ENCODE data around the gene MEGF11.

MEGF11 gene

DNA sequence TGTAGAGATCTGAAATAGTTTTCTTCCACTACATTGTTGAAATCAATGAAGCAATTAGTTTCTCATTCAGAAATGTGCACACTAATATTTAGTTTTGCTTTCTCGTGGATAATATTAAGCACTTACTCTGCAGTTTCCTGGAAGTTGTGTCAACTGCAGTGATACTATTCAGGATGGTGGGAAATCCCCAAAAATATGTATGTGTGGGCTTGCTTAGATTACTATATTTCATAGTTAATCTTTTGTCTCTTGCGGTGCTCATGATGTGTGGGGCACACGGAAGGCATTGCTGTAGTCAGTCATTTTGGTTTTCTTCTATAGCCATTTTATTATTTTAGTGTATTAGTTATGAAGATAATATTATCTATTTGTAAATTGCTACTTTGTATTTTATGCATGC is 364.6 kb downstream of the MEGF11 start:
- DNase-seq (ENCODE audit: low spot score), result no peak
- Histone ChIP-seq H3K4me3 (ENCODE audit: severe bottlenecking) (no peak overlapping the region), H3K27ac (ENCODE audit: poor library complexity, severe bottlenecking) (no peak overlapping the region), H3K27me3 (ENCODE audit: insufficient read depth, poor library complexity, severe bottlenecking) (no peaks in the 10 kb centered on the region), H3K9me3 (ENCODE audit: severe bottlenecking) (no peaks in the 10 kb centered on the region), H3K36me3 (ENCODE audit: low read depth) (peaks cover 79% of the 10 kb centered on the region), H3K4me1 (ENCODE audit: insufficient read depth, poor library complexity, severe bottlenecking) (no peaks in the 10 kb centered on the region)
- TF ChIP-seq CTCF (IDR thresholded peaks at IDR 0.05; ENCODE audit: poor library complexity, severe bottlenecking), result no peak
- ATAC-seq (ENCODE audit: low read depth), result no peak

- no peak for DNase-seq (ENCODE audit: low spot score)
- no peaks in the 10 kb centered on the region for H3K9me3 ChIP-seq (ENCODE audit: severe bottlenecking)
- H3K27ac ChIP-seq (ENCODE audit: poor library complexity, severe bottlenecking), result no peak overlapping the region
- no peaks in the 10 kb centered on the region for H3K27me3 ChIP-seq (ENCODE audit: insufficient read depth, poor library complexity, severe bottlenecking)
- no peak for TF ChIP-seq CTCF (IDR thresholded peaks at IDR 0.05; ENCODE audit: poor library complexity, severe bottlenecking)
- ATAC-seq (ENCODE audit: low read depth), result no peak
- H3K4me1 ChIP-seq (ENCODE audit: insufficient read depth, poor library complexity, severe bottlenecking), result no peaks in the 10 kb centered on the region
- no peak overlapping the region for H3K4me3 ChIP-seq (ENCODE audit: severe bottlenecking)
- H3K36me3 ChIP-seq (ENCODE audit: low read depth), result peaks cover 88% of the 10 kb centered on the region
Measured at GRCh38 chr15:65887565-65887964, 366.0 kb downstream of the MEGF11 start.

- peaks cover 87% of the 10 kb centered on the region for H3K36me3 ChIP-seq (ENCODE audit: low read depth)
Measured at GRCh38 chr15:65885668-65886218, 367.8 kb downstream of the MEGF11 start.

GRCh38 chr15:65884511-65884910 is 369.0 kb downstream of the MEGF11 start:
- peaks cover 90% of the 10 kb centered on the region for H3K36me3 ChIP-seq (ENCODE audit: low read depth)
- H3K4me1 ChIP-seq (ENCODE audit: insufficient read depth, poor library complexity, severe bottlenecking), result no peaks in the 10 kb centered on the region
- no peak overlapping the region for H3K4me3 ChIP-seq (ENCODE audit: severe bottlenecking)
- no peak overlapping the region for H3K27ac ChIP-seq (ENCODE audit: poor library complexity, severe bottlenecking)
- no peak for TF ChIP-seq CTCF (IDR thresholded peaks at IDR 0.05; ENCODE audit: poor library complexity, severe bottlenecking)
- ATAC-seq (ENCODE audit: low read depth), result no peak
- no peaks in the 10 kb centered on the region for H3K9me3 ChIP-seq (ENCODE audit: severe bottlenecking)
- no peaks in the 10 kb centered on the region for H3K27me3 ChIP-seq (ENCODE audit: insufficient read depth, poor library complexity, severe bottlenecking)
- DNase-seq (ENCODE audit: low spot score), result no peak

More at GRCh38 chr15:65885668-65886218, 367.8 kb downstream of the MEGF11 start:
- TF ChIP-seq CTCF (IDR thresholded peaks at IDR 0.05; ENCODE audit: poor library complexity, severe bottlenecking), result no peak
- Histone ChIP-seq H3K27me3 (ENCODE audit: insufficient read depth, poor library complexity, severe bottlenecking) (no peaks in the 10 kb centered on the region), H3K27ac (ENCODE audit: poor library complexity, severe bottlenecking) (no peak overlapping the region), H3K9me3 (ENCODE audit: severe bottlenecking) (no peaks in the 10 kb centered on the region), H3K4me1 (ENCODE audit: insufficient read depth, poor library complexity, severe bottlenecking) (no peaks in the 10 kb centered on the region), H3K4me3 (ENCODE audit: severe bottlenecking) (no peak overlapping the region)
- ATAC-seq (ENCODE audit: low read depth) (no peak), DNase-seq (ENCODE audit: low spot score) (no peak)

DNA sequence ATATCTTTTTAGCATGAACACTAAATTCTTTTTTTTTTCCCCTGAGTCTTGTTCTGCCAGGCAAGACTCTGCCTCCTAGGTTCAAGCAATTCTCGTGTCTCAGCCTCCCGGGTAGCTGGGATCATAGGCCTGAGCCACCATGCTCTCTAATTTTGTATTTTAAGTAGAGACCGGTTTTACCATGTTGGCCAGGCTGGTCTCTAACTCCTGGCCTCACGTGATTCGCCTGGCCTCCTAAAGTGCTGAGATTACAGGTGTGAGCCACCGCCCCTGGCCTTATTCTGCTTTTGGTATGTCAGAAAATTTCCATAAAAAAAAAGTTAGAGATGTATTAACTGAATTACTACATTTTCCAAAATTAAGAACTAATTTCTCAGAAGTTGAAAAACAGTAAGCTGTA is 370.0 kb downstream of the MEGF11 start:
- Histone ChIP-seq H3K27ac (ENCODE audit: poor library complexity, severe bottlenecking) (no peak overlapping the region), H3K4me3 (ENCODE audit: severe bottlenecking) (no peak overlapping the region), H3K9me3 (ENCODE audit: severe bottlenecking) (no peaks in the 10 kb centered on the region), H3K36me3 (ENCODE audit: low read depth) (peaks cover 90% of the 10 kb centered on the region), H3K4me1 (ENCODE audit: insufficient read depth, poor library complexity, severe bottlenecking) (no peaks in the 10 kb centered on the region), H3K27me3 (ENCODE audit: insufficient read depth, poor library complexity, severe bottlenecking) (no peaks in the 10 kb centered on the region)
- ATAC-seq (ENCODE audit: low read depth) (no peak), DNase-seq (ENCODE audit: low spot score) (no peak)
- no peak for TF ChIP-seq CTCF (IDR thresholded peaks at IDR 0.05; ENCODE audit: poor library complexity, severe bottlenecking)

Data from RWPE2 (cell line).